H9 (cell line): ENCODE data around the gene HS6ST1. TPM values are rescaled to one million over a fixed set of nuclear protein-coding genes. Genes with fewer than 3 reads are reported as not detected.

Experiments used
- DNase-seq: peaks from one replicate; pipeline ENCODE4 v3.0.0-alpha.2; 2017
- H2AFZ ChIP-seq: one replicate; pipeline ENCODE4 v1.6.1; 2013; ENCODE audit warnings: mild to moderate bottlenecking, low read length, control low read depth, moderate library complexity
- H2AK5ac ChIP-seq: 2 replicates; pipeline ENCODE4 v1.6.1; 2013; ENCODE audit warnings: low read length, control low read depth, mixed read lengths; ENCODE audit not compliant: insufficient read length
- H2BK120ac ChIP-seq: one replicate; pipeline ENCODE4 v1.6.1; 2013; ENCODE audit warnings: low read depth, mild to moderate bottlenecking, low read length, control low read depth, inconsistent platforms; ENCODE audit not compliant: poor library complexity, severe bottlenecking
- H2BK12ac ChIP-seq: 2 replicates; pipeline ENCODE4 v1.6.1; 2013; ENCODE audit warnings: low read length, control low read depth, mixed read lengths, low read depth; ENCODE audit not compliant: insufficient read length
- H2BK15ac ChIP-seq: 2 replicates; pipeline ENCODE4 v1.6.1; 2013; ENCODE audit warnings: low read depth, low read length, control low read depth
- H2BK20ac ChIP-seq: one replicate; pipeline ENCODE4 v1.6.1; 2013; ENCODE audit warnings: low read depth, mild to moderate bottlenecking, low read length, control low read depth, inconsistent platforms; ENCODE audit not compliant: poor library complexity, severe bottlenecking
- H2BK5ac ChIP-seq: 2 replicates; pipeline ENCODE4 v1.6.1; 2013; ENCODE audit warnings: low read length, control low read depth, mixed read lengths; ENCODE audit not compliant: insufficient read length
- H3K14ac ChIP-seq: 2 replicates; pipeline ENCODE4 v1.6.1; 2013; ENCODE audit warnings: low read length, control low read depth; ENCODE audit not compliant: insufficient read depth
- H3K18ac ChIP-seq: 2 replicates; pipeline ENCODE4 v1.6.1; 2013; ENCODE audit warnings: low read depth, mild to moderate bottlenecking, mixed read lengths, low read length, control low read depth; ENCODE audit not compliant: insufficient read length
- H3K23ac ChIP-seq: 2 replicates; pipeline ENCODE4 v1.6.1; 2013; ENCODE audit warnings: low read length, control low read depth, mixed read lengths, low read depth; ENCODE audit not compliant: insufficient read length
- H3K23me2 ChIP-seq: 2 replicates; pipeline ENCODE4 v1.6.1; 2013; ENCODE audit warnings: low read depth, mild to moderate bottlenecking, mixed read lengths, low read length, control low read depth; ENCODE audit not compliant: insufficient read length, poor library complexity, severe bottlenecking
- H3K27ac ChIP-seq: 2 replicates; pipeline ENCODE4 v1.5.1; 2013; ENCODE audit warnings: low read length, control low read depth, mixed read lengths, low read depth; ENCODE audit not compliant: insufficient read length
- H3K27me3 ChIP-seq: 2 replicates; pipeline ENCODE4 v1.6.1; 2013; ENCODE audit warnings: low read length, control low read depth, inconsistent platforms; ENCODE audit not compliant: insufficient read depth
- H3K4ac ChIP-seq: 2 replicates; pipeline ENCODE4 v1.6.1; 2013; ENCODE audit warnings: low read depth, mild to moderate bottlenecking, control low read depth, inconsistent platforms, low read length, moderate library complexity
- H3K4me1 ChIP-seq: 2 replicates; pipeline ENCODE4 v1.6.1; 2013; ENCODE audit warnings: low read length, control low read depth, inconsistent platforms; ENCODE audit not compliant: insufficient read depth
- H3K4me2 ChIP-seq: 2 replicates; pipeline ENCODE4 v1.6.1; 2013; ENCODE audit warnings: low read length, control low read depth, mixed read lengths; ENCODE audit not compliant: insufficient read length, insufficient read depth
- H3K56ac ChIP-seq: 2 replicates; pipeline ENCODE4 v1.6.1; 2013; ENCODE audit warnings: low read depth, mild to moderate bottlenecking, mixed read lengths, low read length, control low read depth; ENCODE audit not compliant: insufficient read length
- H3K79me1 ChIP-seq: 2 replicates; pipeline ENCODE4 v1.6.1; 2013; ENCODE audit warnings: low read depth, mild to moderate bottlenecking, moderate library complexity, low read length, control low read depth, inconsistent platforms; ENCODE audit not compliant: insufficient read depth, poor library complexity, severe bottlenecking
- H3K79me2 ChIP-seq: 2 replicates; pipeline ENCODE4 v1.6.1; 2013; ENCODE audit warnings: low read length, control low read depth, inconsistent platforms; ENCODE audit not compliant: insufficient read depth
- H3K9ac ChIP-seq: 2 replicates; pipeline ENCODE4 v1.6.1; 2013; ENCODE audit warnings: low read length, control low read depth, mixed read lengths; ENCODE audit not compliant: insufficient read length; ENCODE audit errors: extremely low read depth
- H3K9me3 ChIP-seq: one replicate; pipeline ENCODE4 v1.6.1; 2013; ENCODE audit warnings: low read depth, low read length, inconsistent platforms; ENCODE audit not compliant: control insufficient read depth
- H3T11ph ChIP-seq: one replicate; pipeline ENCODE4 v1.6.1; 2013; ENCODE audit warnings: mild to moderate bottlenecking, low read length, control low read depth, inconsistent platforms
- H4K20me1 ChIP-seq: one replicate; pipeline ENCODE4 v1.6.1; 2013; ENCODE audit not compliant: control insufficient read depth, insufficient read length, insufficient read depth
- H4K5ac ChIP-seq: 2 replicates; pipeline ENCODE4 v1.6.1; 2013; ENCODE audit warnings: low read depth, mild to moderate bottlenecking, mixed read lengths, low read length, control low read depth; ENCODE audit not compliant: insufficient read length
- H4K8ac ChIP-seq: replicated peaks from 2 replicates; pipeline ENCODE4 v1.6.1; 2013; ENCODE audit warnings: low read length, control low read depth, mixed read lengths, low read depth; ENCODE audit not compliant: insufficient read length
- H4K91ac ChIP-seq: 2 replicates; pipeline ENCODE4 v1.6.1; 2013; ENCODE audit warnings: low read depth, mild to moderate bottlenecking, moderate library complexity, mixed read lengths, low read length, control low read depth; ENCODE audit not compliant: insufficient read length
- H3K27ac Mint-ChIP-seq, 3 experiments: 2 replicates in 2 of 3; 3 replicates in 1 of 3; pipeline ENCODE4 v1.8.0; 2020 to 2021; ENCODE audit warnings: mixed read lengths in 3 of 3, mild to moderate bottlenecking in 1 of 3, moderate library complexity in 1 of 3
- H3K27me3 Mint-ChIP-seq: 2 replicates; pipeline ENCODE4 v1.8.0; 2021; ENCODE audit warnings: low read depth, mild to moderate bottlenecking, moderate library complexity, mixed read lengths
- H3K36me3 Mint-ChIP-seq, 3 experiments: 2 replicates in 2 of 3; 3 replicates in 1 of 3; pipeline ENCODE4 v1.8.0; 2020 to 2021; ENCODE audit warnings: low read depth in 3 of 3, mixed read lengths in 3 of 3; ENCODE audit not compliant: insufficient read depth in 1 of 3
- H3K4me1 Mint-ChIP-seq, 2 experiments: 2 replicates each; pipeline ENCODE4 v1.8.0; 2020; ENCODE audit warnings: mixed read lengths in 2 of 2
- H3K4me3 Mint-ChIP-seq, 2 experiments: 2 replicates in 1 of 2; 3 replicates in 1 of 2; pipeline ENCODE4 v1.8.0; 2020 to 2021; ENCODE audit warnings: mild to moderate bottlenecking in 2 of 2, mixed read lengths in 2 of 2, moderate library complexity in 1 of 2
- H3K9me3 Mint-ChIP-seq, 2 experiments: 2 replicates in 1 of 2; 3 replicates in 1 of 2; pipeline ENCODE4 v1.8.0; 2020; ENCODE audit warnings: mild to moderate bottlenecking in 2 of 2, mixed read lengths in 2 of 2, moderate library complexity in 1 of 2
- CTCF ChIP-seq: fragments of 200-600 bp; sonication (generic); conservative IDR thresholded peaks from 3 replicates; pipeline ENCODE4 v1.8.0; 2021; ENCODE audit warnings: antibody characterized with exemption, mild to moderate bottlenecking
- WGBS: extraction: QIAGEN DNeasy Blood & Tissue Kit; methylation state at CpG from one replicate; pipeline ENCODE4 v1.1.7; 2013; ENCODE audit warnings: missing lambda C conversion rate, low lambda C conversion rate, mixed read lengths; ENCODE audit not compliant: insufficient read length; ENCODE audit errors: extremely low coverage; 5-methylcytosine and 5-hydroxymethylcytosine counted together
- total RNA-seq: library from RNA; stranded (reverse); gene quantifications from 2 replicates; pipeline ENCODE4 v1.2.1, GENCODE V29; 2021

The HS6ST1 gene
- total RNA-seq, 1 experiment from 2014 or later = 60.2 TPM

GRCh38 chr2:128313931-128314347, 4.7 kb downstream of the HS6ST1 start:
- no peak overlapping the region for H2BK12ac ChIP-seq
- no peak overlapping the region for H3K9ac ChIP-seq

More at GRCh38 chr2:128313931-128314347, 4.7 kb downstream of the HS6ST1 start:
- Histone ChIP-seq H3K23ac (no peak overlapping the region), H3K4me1 (no peaks in the 10 kb centered on the region; the same call in 1 of the 2 replicates), H2BK5ac (no peak overlapping the region), H3K23me2 (peaks cover 9% of the 10 kb centered on the region), H4K5ac (no peak overlapping the region), H3K9me3 (no peaks in the 10 kb centered on the region), H2BK120ac (no peak overlapping the region), H2AFZ (no peak overlapping the region), H3K14ac (no peak overlapping the region), H3K79me1 (peaks cover 10% of the 10 kb centered on the region), H4K20me1 (no peaks in the 10 kb centered on the region), H3K79me2 (peaks cover 74% of the 10 kb centered on the region; the same call in 1 of the 2 replicates), H3K4ac (no peak overlapping the region), H2AK5ac (no peak overlapping the region), H3K27ac (no peak overlapping the region), H2BK15ac (no peak overlapping the region), H3K4me2 (no peak overlapping the region), H3K27me3 (no peaks in the 10 kb centered on the region), H4K91ac (no peak overlapping the region), H2BK20ac (no peak overlapping the region), H3T11ph (no peak overlapping the region), H3K56ac (no peak overlapping the region), H3K18ac (no peak overlapping the region), H4K8ac (no peak overlapping the region)
- Mint-ChIP-seq H3K4me3 (no peak overlapping the region; a peak in 1 of 5 replicates), H3K27ac (no peak overlapping the region), H3K36me3 (peaks cover 11 to 36% (median 24%) of the 10 kb centered on the region in 3 experiments), H3K9me3 (no peaks in the 10 kb centered on the region), H3K4me1 (peaks cover 57 to 67% of the 10 kb centered on the region in 2 experiments), H3K27me3 (no peaks in the 10 kb centered on the region)
- DNase-seq = no peak
- no CpG with 5 or more reads among the region's 4 CpGs for WGBS
- TF ChIP-seq CTCF = no peak
